Natural killer cell (primary cell): Measurements from ENCODE around the gene DHRS7B. TPM values are rescaled to one million over a fixed set of nuclear protein-coding genes. Genes with fewer than 3 reads are reported as not detected.

Experiments used
- ATAC-seq, 3 donors: fragments of 150-1000 bp in 2 of 3; fragments of 200-7000 bp in 1 of 3; cut with Tn5 transposase; 1 replicate in 1 of 3; 2 replicates in 2 of 3; pipeline ENCODE4 v1.10.0; 2021; ENCODE audit warnings: mild to moderate bottlenecking in 2 of 3, moderate library complexity in 2 of 3
- DNase-seq, 2 donors: peaks; one replicate each; pipeline versions ENCODE4 v3.0.0 to v3.0.0-alpha.2; 2013 to 2021; ENCODE audit warnings: mixed read lengths in 1 of 2
- H3K27ac ChIP-seq: one replicate; pipeline ENCODE4 v1.5.1; 2013; ENCODE audit warnings: mild to moderate bottlenecking, low read length
- H3K27me3 ChIP-seq: one replicate; pipeline ENCODE4 v1.6.1; 2013; ENCODE audit warnings: low read length; ENCODE audit not compliant: control insufficient read depth, insufficient read depth
- H3K36me3 ChIP-seq: one replicate; pipeline ENCODE4 v1.6.1; 2013; ENCODE audit warnings: low read length; ENCODE audit not compliant: control insufficient read depth, insufficient read depth
- H3K4me1 ChIP-seq: one replicate; pipeline ENCODE4 v1.6.1; 2013; ENCODE audit warnings: low read length; ENCODE audit not compliant: control insufficient read depth, insufficient read depth
- H3K4me3 ChIP-seq: one replicate; pipeline ENCODE4 v1.5.1; 2013; ENCODE audit warnings: low read length
- H3K9me3 ChIP-seq: one replicate; pipeline ENCODE4 v1.6.1; 2013; ENCODE audit warnings: low read length; ENCODE audit not compliant: control insufficient read depth, insufficient read depth
- H3K27ac Mint-ChIP-seq, 2 donors: one replicate each; pipeline ENCODE4 v1.8.0; 2022; ENCODE audit warnings: mild to moderate bottlenecking in 2 of 2, mixed read lengths in 2 of 2, moderate library complexity in 1 of 2
- H3K27me3 Mint-ChIP-seq, 2 donors: one replicate each; pipeline ENCODE4 v1.8.0; 2022; ENCODE audit warnings: low read depth in 2 of 2, mixed read lengths in 2 of 2
- H3K36me3 Mint-ChIP-seq: one replicate; pipeline ENCODE4 v1.8.0; 2022; ENCODE audit warnings: mixed read lengths
- H3K4me1 Mint-ChIP-seq, 2 donors: one replicate each; pipeline ENCODE4 v1.8.0; 2022; ENCODE audit warnings: mixed read lengths in 2 of 2
- H3K4me3 Mint-ChIP-seq: one replicate; pipeline ENCODE4 v1.8.0; 2022; ENCODE audit warnings: mild to moderate bottlenecking, moderate library complexity, mixed read lengths
- H3K9me3 Mint-ChIP-seq, 2 donors: one replicate each; pipeline ENCODE4 v1.8.0; 2022; ENCODE audit warnings: mixed read lengths in 2 of 2
- WGBS: methylation state at CpG from one replicate; pipeline ENCODE4 v1.1.7; 2013; ENCODE audit warnings: missing lambda C conversion rate; ENCODE audit not compliant: insufficient coverage; 5-methylcytosine and 5-hydroxymethylcytosine counted together
- intact Hi-C: fragments of 100-400 bp; cut with micrococcal nuclease; formaldehyde crosslinking; loops from one replicate; pipeline ENCODE4 v1.14.2; 2022
- total RNA-seq, 4 donors: library from RNA; stranded (reverse); fragments of 120-200 nt in 1 of 4; gene quantifications; one replicate each; pipeline versions ENCODE4 v1.2.3 to v1.2.4, GENCODE V29; 2013 to 2022
- TF ChIP-seq, protein P1 (sequence below): fragments of 200-600 bp; IDR thresholded peaks from one replicate; pipeline ENCODE4 v1.8.0; 2022; ENCODE audit warnings: antibody characterized with exemption

The DHRS7B gene
- total RNA-seq, 3 donors from 2014 or later (not counting 1 experiment from before 2014, with no cell fraction given) = 10.3 to 13.4 (median 11.5) TPM

DNA sequence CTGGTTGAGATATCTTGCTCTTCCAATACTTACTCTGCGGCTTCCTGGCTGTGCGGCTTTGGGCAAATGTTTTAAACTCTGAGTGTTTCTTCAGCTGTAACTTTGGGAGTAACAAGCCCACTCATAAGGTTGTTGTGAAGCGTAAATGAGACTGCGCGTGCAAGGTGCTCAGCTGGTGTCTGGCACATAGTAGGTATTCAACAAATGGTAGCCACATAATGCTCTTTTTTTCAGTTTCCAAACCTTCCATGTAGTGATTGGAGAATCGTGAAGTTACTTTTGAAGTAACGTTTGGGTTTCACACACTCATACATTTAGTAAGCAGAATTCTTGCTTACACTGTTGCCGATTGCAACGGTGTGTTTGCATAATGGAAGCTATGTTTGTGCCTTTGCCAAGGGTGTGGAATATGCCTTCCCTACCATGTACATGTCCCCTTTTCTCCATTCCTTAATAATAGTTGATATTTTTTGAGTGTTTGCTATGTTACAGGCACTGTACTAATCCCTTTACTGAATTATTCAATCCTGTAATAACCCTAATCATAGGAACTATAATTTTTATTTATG is 829 bp downstream of the DHRS7B start:
- H3K4me1 ChIP-seq = peaks cover 16% of the 10 kb centered on the region
- H3K9me3 Mint-ChIP-seq = no peaks in the 10 kb centered on the region
- 4% methylated on average over 5 of the region's 9 CpGs for WGBS
- no peaks in the 10 kb centered on the region for H3K36me3 ChIP-seq
- TF ChIP-seq, protein P1, sequence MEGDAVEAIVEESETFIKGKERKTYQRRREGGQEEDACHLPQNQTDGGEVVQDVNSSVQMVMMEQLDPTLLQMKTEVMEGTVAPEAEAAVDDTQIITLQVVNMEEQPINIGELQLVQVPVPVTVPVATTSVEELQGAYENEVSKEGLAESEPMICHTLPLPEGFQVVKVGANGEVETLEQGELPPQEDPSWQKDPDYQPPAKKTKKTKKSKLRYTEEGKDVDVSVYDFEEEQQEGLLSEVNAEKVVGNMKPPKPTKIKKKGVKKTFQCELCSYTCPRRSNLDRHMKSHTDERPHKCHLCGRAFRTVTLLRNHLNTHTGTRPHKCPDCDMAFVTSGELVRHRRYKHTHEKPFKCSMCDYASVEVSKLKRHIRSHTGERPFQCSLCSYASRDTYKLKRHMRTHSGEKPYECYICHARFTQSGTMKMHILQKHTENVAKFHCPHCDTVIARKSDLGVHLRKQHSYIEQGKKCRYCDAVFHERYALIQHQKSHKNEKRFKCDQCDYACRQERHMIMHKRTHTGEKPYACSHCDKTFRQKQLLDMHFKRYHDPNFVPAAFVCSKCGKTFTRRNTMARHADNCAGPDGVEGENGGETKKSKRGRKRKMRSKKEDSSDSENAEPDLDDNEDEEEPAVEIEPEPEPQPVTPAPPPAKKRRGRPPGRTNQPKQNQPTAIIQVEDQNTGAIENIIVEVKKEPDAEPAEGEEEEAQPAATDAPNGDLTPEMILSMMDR = no peak
- H3K36me3 Mint-ChIP-seq = no peaks in the 10 kb centered on the region
- peak overlapping the region; percentile 98 for H3K4me3 Mint-ChIP-seq
- no peak for ATAC-seq
- no peak for DNase-seq
- H3K9me3 ChIP-seq = no peaks in the 10 kb centered on the region
- peak overlapping the region; percentile 91 for H3K27ac ChIP-seq
- peaks cover 41% of the 10 kb centered on the region in 2 donors for H3K4me1 Mint-ChIP-seq
- peak overlapping the region; percentile 72 for H3K4me3 ChIP-seq
- H3K27ac Mint-ChIP-seq = peak overlapping the region; percentile 97 to 98
- no peaks in the 10 kb centered on the region for H3K27me3 ChIP-seq
- intact Hi-C loops = loop anchor here (2.0 kb wide), 2 partner anchors 87 to 159 kb away; partner anchors contain the start of gene TMEM11
- H3K27me3 Mint-ChIP-seq = no peaks in the 10 kb centered on the region

DNA sequence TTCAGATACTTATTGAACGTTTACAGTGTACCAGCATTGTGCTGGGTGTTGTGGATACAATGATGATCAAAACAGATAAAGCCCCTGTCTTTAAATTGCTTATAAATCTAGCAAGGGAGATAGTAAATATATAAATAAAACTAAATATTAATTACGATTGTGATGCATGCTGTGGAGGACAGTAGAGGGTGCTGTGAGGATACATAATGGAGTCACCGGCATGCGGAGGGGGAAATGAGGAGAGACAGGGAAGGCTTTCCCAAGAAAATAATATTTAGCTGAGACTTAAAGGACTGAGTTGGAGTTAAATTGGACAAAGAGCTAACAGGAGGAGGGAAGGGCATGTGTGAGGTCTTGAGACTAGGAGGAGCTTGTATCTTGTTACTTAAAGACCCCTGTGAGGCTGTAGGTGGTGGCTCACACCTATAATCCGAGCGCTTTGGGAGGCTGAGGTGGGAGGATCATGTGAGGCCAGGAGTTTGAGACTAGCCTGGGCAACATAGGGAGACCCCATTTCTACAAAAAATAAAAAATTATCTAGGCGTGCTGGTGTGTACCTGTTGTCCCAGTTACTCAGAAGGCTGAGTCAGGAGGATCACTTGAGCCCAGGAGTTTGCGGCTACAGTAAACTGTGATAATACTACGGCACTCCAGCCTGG is 2.4 kb downstream of the DHRS7B start:
- 77% methylated on average over 6 of the region's 9 CpGs for WGBS
- DNase-seq (peak in 1 of 2 donors; percentile 13), ATAC-seq (no peak)
- H3K4me3 Mint-ChIP-seq = peak overlapping the region; percentile 49
- no peaks in the 10 kb centered on the region for H3K9me3 ChIP-seq
- no peaks in the 10 kb centered on the region for H3K27me3 Mint-ChIP-seq
- no peak overlapping the region for H3K4me3 ChIP-seq
- intact Hi-C loops = no loop called here
- H3K36me3 ChIP-seq = no peaks in the 10 kb centered on the region
- no peak overlapping the region for H3K27ac Mint-ChIP-seq
- no peaks in the 10 kb centered on the region for H3K36me3 Mint-ChIP-seq
- peaks cover 16% of the 10 kb centered on the region for H3K4me1 ChIP-seq
- no peaks in the 10 kb centered on the region for H3K27me3 ChIP-seq
- H3K4me1 Mint-ChIP-seq = peaks cover 41 to 42% of the 10 kb centered on the region in 2 donors
- H3K27ac ChIP-seq = no peak overlapping the region
- TF ChIP-seq, protein P1 = no peak
- H3K9me3 Mint-ChIP-seq = no peaks in the 10 kb centered on the region

- TF ChIP-seq, protein P1 = no peak
- peaks cover 10% of the 10 kb centered on the region for H3K4me1 ChIP-seq
- no peak overlapping the region for H3K4me3 ChIP-seq
- no peaks in the 10 kb centered on the region for H3K9me3 Mint-ChIP-seq
- H3K4me1 Mint-ChIP-seq = peaks cover 28% of the 10 kb centered on the region in 2 donors
- H3K4me3 Mint-ChIP-seq = no peak overlapping the region
- H3K36me3 Mint-ChIP-seq = no peaks in the 10 kb centered on the region
- H3K27ac Mint-ChIP-seq = no peak overlapping the region
- H3K36me3 ChIP-seq = no peaks in the 10 kb centered on the region
- H3K27ac ChIP-seq = no peak overlapping the region
- H3K9me3 ChIP-seq = no peaks in the 10 kb centered on the region
- intact Hi-C loops = no loop called here
- DNase-seq (no peak), ATAC-seq (no peak)
- H3K27me3 Mint-ChIP-seq = no peaks in the 10 kb centered on the region
- 100% methylated on average over 2 of the region's 4 CpGs for WGBS
- H3K27me3 ChIP-seq = no peaks in the 10 kb centered on the region
These were observed 4.4 kb downstream of the DHRS7B start for GRCh38 chr17:21131137-21131536.
